HEK293 (cell line): ENCODE data around the gene MLLT3.

Source experiments
- CTCF ChIP-seq: fragments of 450-650 bp; formaldehyde crosslinking; IDR thresholded peaks from 2 replicates; pipeline ENCODE4 v1.5.1; 2016; ENCODE audit warnings: missing biosample characterization, missing genetic modification characterization
- EGR2 ChIP-seq: fragments of 450-650 bp; formaldehyde crosslinking; IDR thresholded peaks from 2 replicates; pipeline ENCODE4 v1.5.1; 2016; ENCODE audit warnings: low read depth, missing biosample characterization, missing genetic modification characterization
- KLF1 ChIP-seq: fragments of 450-650 bp; formaldehyde crosslinking; IDR thresholded peaks from 2 replicates; pipeline ENCODE4 v1.5.1; 2016; ENCODE audit warnings: missing biosample characterization, missing genetic modification characterization
- ZBTB8A ChIP-seq: fragments of 450-650 bp; formaldehyde crosslinking; IDR thresholded peaks from 2 replicates; pipeline ENCODE4 v1.5.1; 2016; ENCODE audit warnings: missing biosample characterization, missing genetic modification characterization
- ZFP41 ChIP-seq: fragments of 450-650 bp; formaldehyde crosslinking; IDR thresholded peaks from 2 replicates; pipeline ENCODE4 v1.5.1; 2016; ENCODE audit warnings: missing biosample characterization, missing genetic modification characterization, borderline replicate concordance
- ZNF121 ChIP-seq: fragments of 450-650 bp; formaldehyde crosslinking; IDR thresholded peaks from 2 replicates; pipeline ENCODE4 v1.5.1; 2016; ENCODE audit warnings: missing biosample characterization, missing genetic modification characterization
- ZNF157 ChIP-seq: fragments of 450-650 bp; formaldehyde crosslinking; IDR thresholded peaks from 2 replicates; pipeline ENCODE4 v1.5.1; 2016; ENCODE audit warnings: missing biosample characterization, missing genetic modification characterization
- ZNF175 ChIP-seq: fragments of 450-650 bp; formaldehyde crosslinking; IDR thresholded peaks from 2 replicates; pipeline ENCODE4 v1.5.1; 2016; ENCODE audit warnings: missing biosample characterization, missing genetic modification characterization
- ZNF335 ChIP-seq: fragments of 450-650 bp; formaldehyde crosslinking; conservative IDR thresholded peaks from 2 replicates; pipeline ENCODE4 v1.5.1; 2016; ENCODE audit warnings: missing biosample characterization, missing genetic modification characterization
- ZNF423 ChIP-seq: fragments of 450-650 bp; formaldehyde crosslinking; IDR thresholded peaks from 2 replicates; pipeline ENCODE4 v1.5.1; 2016; ENCODE audit warnings: missing biosample characterization, missing genetic modification characterization
- ZNF768 ChIP-seq: fragments of 450-650 bp; formaldehyde crosslinking; IDR thresholded peaks from 2 replicates; pipeline ENCODE4 v1.5.1; 2018; ENCODE audit warnings: missing biosample characterization, mild to moderate bottlenecking, missing genetic modification characterization
- TF ChIP-seq, protein P1 (sequence below): fragments of 450-650 bp; formaldehyde crosslinking; IDR thresholded peaks from 2 replicates; pipeline ENCODE4 v1.5.1; 2016; ENCODE audit warnings: missing biosample characterization, missing genetic modification characterization

GRCh38 chr9:20569525-20569924 is 52.8 kb downstream of the MLLT3 start:
- TF ChIP-seq, protein P1, sequence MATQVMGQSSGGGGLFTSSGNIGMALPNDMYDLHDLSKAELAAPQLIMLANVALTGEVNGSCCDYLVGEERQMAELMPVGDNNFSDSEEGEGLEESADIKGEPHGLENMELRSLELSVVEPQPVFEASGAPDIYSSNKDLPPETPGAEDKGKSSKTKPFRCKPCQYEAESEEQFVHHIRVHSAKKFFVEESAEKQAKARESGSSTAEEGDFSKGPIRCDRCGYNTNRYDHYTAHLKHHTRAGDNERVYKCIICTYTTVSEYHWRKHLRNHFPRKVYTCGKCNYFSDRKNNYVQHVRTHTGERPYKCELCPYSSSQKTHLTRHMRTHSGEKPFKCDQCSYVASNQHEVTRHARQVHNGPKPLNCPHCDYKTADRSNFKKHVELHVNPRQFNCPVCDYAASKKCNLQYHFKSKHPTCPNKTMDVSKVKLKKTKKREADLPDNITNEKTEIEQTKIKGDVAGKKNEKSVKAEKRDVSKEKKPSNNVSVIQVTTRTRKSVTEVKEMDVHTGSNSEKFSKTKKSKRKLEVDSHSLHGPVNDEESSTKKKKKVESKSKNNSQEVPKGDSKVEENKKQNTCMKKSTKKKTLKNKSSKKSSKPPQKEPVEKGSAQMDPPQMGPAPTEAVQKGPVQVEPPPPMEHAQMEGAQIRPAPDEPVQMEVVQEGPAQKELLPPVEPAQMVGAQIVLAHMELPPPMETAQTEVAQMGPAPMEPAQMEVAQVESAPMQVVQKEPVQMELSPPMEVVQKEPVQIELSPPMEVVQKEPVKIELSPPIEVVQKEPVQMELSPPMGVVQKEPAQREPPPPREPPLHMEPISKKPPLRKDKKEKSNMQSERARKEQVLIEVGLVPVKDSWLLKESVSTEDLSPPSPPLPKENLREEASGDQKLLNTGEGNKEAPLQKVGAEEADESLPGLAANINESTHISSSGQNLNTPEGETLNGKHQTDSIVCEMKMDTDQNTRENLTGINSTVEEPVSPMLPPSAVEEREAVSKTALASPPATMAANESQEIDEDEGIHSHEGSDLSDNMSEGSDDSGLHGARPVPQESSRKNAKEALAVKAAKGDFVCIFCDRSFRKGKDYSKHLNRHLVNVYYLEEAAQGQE (tag by site-specific recombination), result no peak
- TF ChIP-seq CTCF (tag by site-specific recombination) (no peak), ZNF157 (tag by site-specific recombination) (no peak), ZFP41 (tag by site-specific recombination) (no peak), ZNF423 (tag by site-specific recombination) (no peak), ZNF121 (no peak), KLF1 (tag by site-specific recombination) (no peak), EGR2 (tag by site-specific recombination) (no peak), ZBTB8A (tag by site-specific recombination) (no peak), ZNF175 (tag by site-specific recombination) (no peak), ZNF768 (tag by site-specific recombination) (no peak), ZNF335 (no peak)
